ENCODE measurements around the gene POLR1H.

POLR1H gene

GRCh38 chr6:30087876-30088275, 26.8 kb downstream of the POLR1H start:
- no peak for DNase-seq (ENCODE audit: low read depth, low spot score)
- POLR2A ChIA-PET = interaction anchor here (0.7 kb wide), 2 partner anchors 20 to 126 kb away, joined by 3 to 4 read pairs; partner anchors contain the start of genes PPP1R11 and TRIM26
- no peak overlapping the region for H3K4me3 ChIP-seq (ENCODE audit: low read depth, low read length)
- no peak for TF ChIP-seq CTCF (IDR thresholded peaks at IDR 0.05; ENCODE audit: insufficient read depth, low read length, missing control alignments)
- CTCF ChIA-PET = interaction anchor here (0.7 to 2.0 kb wide), 2 partner anchors 8 to 43 kb away, joined by 3 to 8 read pairs; no protein-coding TSS in a partner anchor

- no peak for TF ChIP-seq CTCF (IDR thresholded peaks at IDR 0.05; ENCODE audit: insufficient read depth, low read length, missing control alignments)
- POLR2A ChIA-PET = interaction anchor here (0.9 kb wide), 1 partner anchor 10 kb away, joined by 4 read pairs; no protein-coding TSS in a partner anchor
- CTCF ChIA-PET = interaction anchor here (0.8 to 2.5 kb wide), 3 partner anchors 10 to 40 kb away, joined by 4 to 16 read pairs (median 5); no protein-coding TSS in a partner anchor
- no peak for DNase-seq (ENCODE audit: low read depth, low spot score)
- H3K4me3 ChIP-seq (ENCODE audit: low read depth, low read length) = no peak overlapping the region
Measured at GRCh38 chr6:30091577-30092381, 30.7 kb downstream of the POLR1H start.

GRCh38 chr6:30092852-30093543, 31.9 kb downstream of the POLR1H start:
- POLR2A ChIA-PET = interaction anchor here (1.0 kb wide), 1 partner anchor 22 kb away, joined by 3 read pairs; no protein-coding TSS in a partner anchor
- no peak overlapping the region for H3K4me3 ChIP-seq (ENCODE audit: low read depth, low read length)
- no peak for TF ChIP-seq CTCF (IDR thresholded peaks at IDR 0.05; ENCODE audit: insufficient read depth, low read length, missing control alignments)
- CTCF ChIA-PET = interaction anchor here (0.8 to 3.0 kb wide), 4 partner anchors 11 to 38 kb away, joined by 3 to 19 read pairs (median 10); no protein-coding TSS in a partner anchor
- no peak for DNase-seq (ENCODE audit: low read depth, low spot score)

GRCh38 chr6:30093951-30094661, 33.0 kb downstream of the POLR1H start:
- POLR2A ChIA-PET = interaction anchor here (1.0 kb wide), 1 partner anchor 23 kb away, joined by 3 read pairs; no protein-coding TSS in a partner anchor
- CTCF ChIA-PET = interaction anchor here (0.6 to 3.0 kb wide), 5 partner anchors 8 to 38 kb away, joined by 3 to 19 read pairs (median 4); no protein-coding TSS in a partner anchor
- TF ChIP-seq CTCF (IDR thresholded peaks at IDR 0.05; ENCODE audit: insufficient read depth, low read length, missing control alignments) = no peak
- no peak for DNase-seq (ENCODE audit: low read depth, low spot score)
- H3K4me3 ChIP-seq (ENCODE audit: low read depth, low read length) = no peak overlapping the region

- no peak overlapping the region for H3K4me3 ChIP-seq (ENCODE audit: low read depth, low read length)
- POLR2A ChIA-PET = no interaction called here
- DNase-seq (ENCODE audit: low read depth, low spot score) = no peak
- CTCF ChIA-PET = interaction anchor here (1.3 kb wide), 1 partner anchor 35 kb away, joined by 4 read pairs; no protein-coding TSS in a partner anchor
- TF ChIP-seq CTCF (IDR thresholded peaks at IDR 0.05; ENCODE audit: insufficient read depth, low read length, missing control alignments) = no peak
Measured at GRCh38 chr6:30096829-30097228, 35.8 kb downstream of the POLR1H start.

All from AG04449 (cell line).